GM12873 (cell line): ENCODE measurements around the gene CTU1.

ENCODE experiments used
- CTCF ChIP-seq: IDR thresholded peaks from 2 replicates; pipeline ENCODE4 v1.5.1; 2012; ENCODE audit warnings: low read depth, mild to moderate bottlenecking, moderate library complexity, low read length, control low read depth; ENCODE audit not compliant: insufficient read depth; ENCODE audit errors: missing control alignments

The CTU1 gene

GRCh38 chr19:51100601-51101000 lies 7.6 kb downstream of the CTU1 start:
- no peak for TF ChIP-seq CTCF

GRCh38 chr19:51099047-51099382 lies 9.2 kb downstream of the CTU1 start:
- no peak for TF ChIP-seq CTCF

GRCh38 chr19:51098365-51099046 lies 9.7 kb downstream of the CTU1 start:
- no peak for TF ChIP-seq CTCF

GRCh38 chr19:51097796-51098195 lies 10.4 kb downstream of the CTU1 start:
- TF ChIP-seq CTCF, result no peak

- TF ChIP-seq CTCF, result peak; percentile 86
Observed at GRCh38 chr19:51097166-51097738, 11.0 kb downstream of the CTU1 start.

GRCh38 chr19:51096473-51097165 lies 11.6 kb downstream of the CTU1 start:
- TF ChIP-seq CTCF, result peak; percentile 37

GRCh38 chr19:51094696-51095279 lies 13.4 kb downstream of the CTU1 start:
- TF ChIP-seq CTCF, result peak; percentile 76
